NOMO-1 (cell line): ENCODE results near the gene GRK1.
A peak's percentile ranks its signal among the peaks of the same experiment; 100 is the strongest.
"Not testable (repeated sequence)": the region's sequence is repeated elsewhere in the genome, so short reads cannot be mapped to it uniquely, and the experiment has no call there.

Source experiments
- DNase-seq, 2 experiments: peaks; one replicate each; lab custom pipeline; 2025; ENCODE audit not compliant: unreplicated experiment in 2 of 2; lab: John Stamatoyannopoulos, UW

The GRK1 gene

GRCh38 chr13:113725329-113726105 is 58.5 kb downstream of the GRK1 start:
- not testable (repeated sequence) for DNase-seq

DNA sequence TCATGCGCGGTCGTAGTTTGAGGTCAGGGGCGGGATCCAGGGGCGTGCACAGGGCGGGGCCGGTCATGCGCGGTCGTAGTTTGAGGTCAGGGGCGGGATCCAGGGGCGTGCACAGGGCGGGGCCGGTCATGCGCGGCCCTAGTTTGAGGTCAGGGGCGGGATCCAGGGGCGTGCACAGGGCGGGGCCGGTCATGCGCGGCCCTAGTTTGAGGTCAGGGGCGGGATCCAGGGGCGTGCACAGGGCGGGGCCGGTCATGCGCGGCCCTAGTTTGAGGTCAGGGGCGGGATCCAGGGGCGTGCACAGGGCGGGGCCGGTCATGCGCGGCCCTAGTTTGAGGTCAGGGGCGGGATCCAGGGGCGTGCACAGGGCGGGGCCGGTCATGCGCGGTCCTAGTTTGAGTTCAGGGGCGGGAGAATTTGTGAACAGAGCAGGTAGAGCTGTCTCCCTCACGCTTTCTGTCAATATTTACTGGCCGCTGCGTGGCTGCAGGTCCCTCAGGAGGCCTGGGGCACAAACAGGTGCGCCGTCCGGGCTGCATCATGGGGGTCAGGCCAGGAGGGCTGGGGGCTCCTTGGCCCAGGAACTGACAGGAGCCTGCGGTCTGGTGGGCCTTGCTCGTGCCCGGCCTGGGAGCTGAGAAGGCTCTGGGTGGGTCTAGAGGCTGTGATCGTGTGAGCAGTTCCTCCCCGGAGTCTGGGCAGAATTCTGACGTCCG is 59.2 kb downstream of the GRK1 start:
- not testable (repeated sequence) for DNase-seq

GRCh38 chr13:113726961-113727411 is 60.0 kb downstream of the GRK1 start:
- no peak for DNase-seq

- DNase-seq = no peak
Observed at GRCh38 chr13:113728571-113729054, 61.6 kb downstream of the GRK1 start.

GRCh38 chr13:113729187-113730019 is 62.4 kb downstream of the GRK1 start:
- no peak for DNase-seq

- no peak for DNase-seq
Observed at GRCh38 chr13:113730258-113730691, 63.3 kb downstream of the GRK1 start.

DNA sequence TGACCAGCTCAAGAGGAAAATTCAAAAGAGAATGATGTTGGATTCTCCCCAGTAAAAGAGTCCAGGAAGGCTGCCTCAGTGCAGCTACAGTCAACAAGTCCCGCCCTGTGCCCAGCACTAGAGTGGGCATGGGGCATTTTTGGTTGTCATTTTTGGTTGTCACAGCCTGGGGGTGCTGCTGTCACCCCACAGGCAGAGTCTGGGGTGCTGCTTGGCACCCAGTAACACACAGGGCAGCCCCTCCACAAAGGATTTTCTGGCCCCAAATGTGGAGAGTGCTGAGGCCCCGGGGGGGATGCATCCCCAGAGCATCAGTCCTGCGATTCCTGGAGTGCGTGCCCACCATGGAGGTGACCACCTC is 63.8 kb downstream of the GRK1 start:
- DNase-seq = no peak

DNA sequence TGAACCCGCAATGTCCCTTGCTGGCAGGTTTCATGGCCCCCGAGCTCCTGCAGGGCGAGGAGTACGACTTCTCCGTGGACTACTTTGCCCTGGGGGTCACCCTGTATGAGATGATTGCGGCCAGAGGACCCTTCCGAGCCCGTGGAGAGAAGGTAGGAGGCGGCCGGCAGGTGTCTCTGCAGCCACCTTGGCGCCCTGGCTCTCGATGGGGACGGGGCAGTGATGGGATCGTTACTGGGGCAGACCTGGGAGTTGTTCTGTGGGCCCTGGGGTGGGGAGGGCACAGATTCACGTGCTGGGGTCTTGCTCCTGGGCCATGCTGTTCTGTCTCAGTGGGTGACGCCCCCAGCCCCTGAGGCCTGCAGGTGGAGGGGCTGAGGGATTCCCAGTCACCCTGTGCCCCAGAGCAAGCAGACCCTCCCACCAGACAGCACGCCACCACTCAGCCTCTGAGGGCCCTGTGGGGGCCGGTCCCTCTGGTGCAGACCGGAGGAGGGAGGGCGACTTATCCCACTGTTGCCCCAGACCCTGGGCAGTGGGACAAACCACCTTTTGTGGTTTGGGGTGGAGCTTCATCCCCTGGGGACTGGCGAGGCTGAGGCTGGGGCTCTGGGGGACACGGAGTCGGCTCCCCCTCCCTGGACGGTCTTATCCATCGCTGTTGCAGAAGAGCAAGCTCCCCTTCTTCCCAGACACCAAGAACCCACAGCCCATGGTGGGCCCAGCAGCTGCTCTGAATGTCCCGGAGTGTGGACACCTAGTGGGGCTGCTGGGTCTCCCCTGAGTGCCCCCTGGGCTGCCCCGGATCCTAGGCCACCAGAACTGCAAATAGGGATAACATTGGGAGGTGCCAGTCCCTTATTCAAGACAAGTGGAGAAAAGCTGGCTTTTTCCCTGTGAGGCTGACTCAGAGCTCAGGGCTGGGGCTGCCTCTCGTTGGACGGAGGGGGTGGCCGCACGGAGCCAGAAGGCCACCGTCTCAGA is 64.5 kb downstream of the GRK1 start:
- no peak for DNase-seq

DNA sequence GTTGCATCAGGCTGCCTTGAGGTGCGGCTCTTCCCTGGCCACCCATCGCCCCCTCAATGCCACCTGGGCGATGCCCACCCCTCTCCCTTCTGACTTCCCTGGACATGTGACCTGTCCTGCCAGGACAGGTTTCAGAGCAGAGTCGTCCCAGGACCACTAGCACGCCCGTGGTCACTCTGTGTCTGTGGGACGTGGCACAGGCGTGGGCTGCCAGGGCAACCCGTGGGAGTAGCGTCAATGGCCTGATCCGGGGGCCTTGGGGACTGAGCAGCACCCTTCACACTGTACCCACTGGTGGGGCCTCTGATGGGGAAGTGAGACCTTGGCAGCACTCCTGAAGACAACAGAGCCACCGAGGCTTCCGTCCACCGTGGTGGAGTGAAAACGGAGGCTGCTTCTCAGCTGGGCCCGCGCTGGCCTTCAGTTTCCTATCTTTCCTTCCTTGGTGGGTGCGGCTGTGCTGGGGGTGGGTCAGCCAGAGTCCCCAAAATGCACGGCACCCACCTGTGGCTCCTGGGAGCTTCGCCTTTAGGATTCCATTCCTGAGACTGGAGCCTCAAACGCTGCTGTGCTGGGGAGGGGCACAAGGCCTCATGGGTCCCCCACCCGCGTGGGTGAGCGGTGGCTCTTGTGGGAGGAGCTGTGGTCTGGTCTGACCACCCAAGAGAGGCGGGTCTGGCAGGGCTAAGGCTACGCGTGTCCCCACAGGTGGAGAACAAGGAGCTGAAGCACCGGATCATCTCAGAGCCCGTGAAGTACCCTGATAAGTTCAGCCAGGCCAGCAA is 65.3 kb downstream of the GRK1 start:
- DNase-seq = peak; percentile 27 to 42

DNA sequence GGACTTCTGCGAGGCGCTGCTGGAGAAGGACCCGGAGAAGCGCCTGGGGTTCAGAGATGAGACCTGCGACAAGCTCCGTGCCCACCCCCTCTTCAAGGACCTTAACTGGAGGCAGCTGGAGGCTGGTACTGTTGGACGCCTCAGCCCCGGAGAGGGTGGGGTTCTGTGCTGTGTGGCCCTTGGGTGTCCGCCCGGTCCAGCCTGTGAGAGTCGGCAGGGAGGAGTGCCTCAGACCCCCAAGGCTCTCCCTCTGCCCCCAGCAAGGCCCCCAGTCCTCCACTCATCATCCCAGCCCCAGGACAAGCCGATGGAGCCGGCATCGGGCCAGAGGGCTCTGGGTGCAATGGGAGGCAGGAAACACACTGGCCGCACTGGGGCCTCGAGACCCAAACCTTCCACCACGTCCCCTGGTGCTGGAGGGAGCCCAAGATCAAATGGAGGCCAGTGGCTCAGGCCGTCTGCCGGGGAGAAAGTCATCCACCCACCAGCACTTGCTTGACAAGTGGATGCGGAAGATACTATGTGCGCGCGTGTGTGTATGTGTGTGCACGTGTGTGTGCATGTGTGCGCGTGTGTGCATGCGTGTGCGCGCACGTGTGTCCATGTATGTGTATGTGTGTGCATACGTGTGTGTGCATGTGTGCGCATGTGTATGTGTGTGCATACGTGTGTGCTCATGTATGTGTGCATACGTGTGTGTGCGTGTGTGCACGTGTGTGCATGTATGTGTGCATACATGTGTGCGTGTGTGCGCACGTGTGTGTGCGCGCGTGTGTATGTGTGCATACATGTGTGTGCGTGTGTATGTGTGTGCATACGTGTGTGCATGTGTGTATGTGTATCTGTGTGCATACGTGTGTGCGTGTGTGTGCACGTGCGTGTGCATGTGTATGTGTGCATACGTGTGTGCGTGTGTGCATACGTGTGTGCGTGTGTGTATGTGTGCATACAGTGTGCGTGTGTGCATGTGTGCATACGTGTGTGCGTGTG is 66.2 kb downstream of the GRK1 start:
- no peak for DNase-seq

DNA sequence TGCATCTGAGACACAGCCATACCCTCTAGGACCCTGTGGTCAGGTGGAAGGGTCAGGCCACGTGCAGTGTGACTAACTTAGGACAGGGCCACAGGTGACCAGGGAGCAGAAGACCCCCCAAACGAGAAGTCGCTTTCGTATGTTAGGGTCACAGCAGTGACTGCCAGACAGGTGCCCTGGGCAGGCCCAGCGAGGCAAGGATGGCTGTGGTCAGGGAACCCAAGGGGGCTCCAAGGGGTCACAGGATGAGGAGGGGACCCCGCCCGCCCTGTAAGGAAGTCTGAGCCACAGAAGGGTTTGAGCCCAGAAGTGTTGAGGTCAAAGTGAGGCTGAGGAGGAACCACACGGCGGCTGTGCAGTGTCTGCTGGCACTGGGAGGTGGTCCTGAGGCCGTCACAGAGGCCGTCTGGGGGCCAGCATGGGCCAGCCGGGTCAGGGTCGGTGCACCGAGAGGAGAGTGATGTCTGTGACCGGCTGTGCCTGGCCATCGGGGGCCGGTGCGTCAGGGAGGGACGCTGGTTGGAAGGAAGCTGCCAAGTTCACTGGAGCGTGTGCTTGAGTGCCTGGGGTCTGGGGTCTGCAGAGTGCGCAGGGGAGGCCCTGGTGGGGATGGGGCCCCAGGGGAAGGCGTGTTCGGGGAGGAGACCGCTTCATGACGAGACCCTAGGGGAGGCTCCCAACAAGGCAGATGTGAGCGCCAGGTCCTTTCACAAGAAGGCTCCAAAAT is 67.2 kb downstream of the GRK1 start:
- DNase-seq = no peak

DNA sequence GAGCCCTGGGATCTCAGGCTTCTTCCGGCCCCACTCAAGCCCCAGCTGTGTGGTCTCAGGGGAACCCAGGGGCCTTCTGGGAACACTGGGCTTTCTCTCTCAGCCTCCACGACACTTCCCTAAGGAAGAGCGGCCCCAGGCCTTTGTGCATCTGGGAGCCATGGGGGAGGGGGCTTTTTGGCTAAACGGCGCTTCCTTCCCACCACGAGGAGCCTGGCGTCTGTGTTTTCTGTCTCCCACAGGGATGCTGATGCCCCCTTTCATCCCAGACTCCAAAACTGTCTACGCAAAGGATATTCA is 67.8 kb downstream of the GRK1 start:
- DNase-seq = no peak

- no peak for DNase-seq
Observed at GRCh38 chr13:113735194-113735593, 68.2 kb downstream of the GRK1 start.

DNA sequence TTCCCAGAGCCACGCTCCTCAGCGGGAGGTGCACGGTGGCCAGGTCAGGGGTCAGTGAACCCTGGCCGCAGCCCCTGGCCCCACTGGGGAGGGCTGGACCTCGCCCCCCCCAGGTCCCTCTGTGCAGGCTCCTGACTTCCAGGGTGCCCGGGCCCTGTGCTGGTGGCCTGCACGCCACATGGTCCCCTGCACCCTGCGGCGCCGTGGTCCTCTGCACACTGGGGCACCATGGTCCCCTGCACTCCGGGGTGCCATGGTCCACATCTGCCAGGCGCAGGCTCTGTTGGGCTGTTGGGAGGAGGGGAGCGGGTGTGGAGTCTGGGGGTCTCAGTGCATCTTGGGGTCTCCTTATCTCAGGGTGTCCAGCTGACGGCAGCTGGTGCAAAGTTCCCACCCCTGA is 68.7 kb downstream of the GRK1 start:
- no peak for DNase-seq

DNA sequence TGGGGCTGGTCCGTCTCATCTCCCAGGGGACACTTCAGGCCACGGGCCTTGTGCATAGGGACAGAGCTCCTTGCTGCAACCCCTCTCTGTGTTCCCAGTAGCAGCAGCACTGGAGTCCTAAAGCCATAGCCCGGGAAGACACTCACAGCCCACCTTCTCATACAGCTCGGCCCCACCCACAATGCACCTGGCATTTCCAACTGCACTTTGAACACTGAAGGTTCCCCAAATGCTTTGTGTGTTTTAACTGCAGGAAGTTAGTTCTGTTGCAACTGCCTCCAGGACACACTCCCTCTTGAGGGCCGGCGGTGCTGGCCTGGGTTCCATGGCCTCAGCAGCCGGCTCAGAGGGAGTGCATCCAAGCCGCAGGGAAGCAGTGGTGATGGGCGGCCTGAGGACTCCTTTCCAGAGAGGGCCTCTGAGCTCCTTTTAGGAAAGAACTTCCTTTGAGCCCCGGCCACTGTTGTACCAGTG is 69.3 kb downstream of the GRK1 start:
- DNase-seq = peak; percentile 50 to 72

DNA sequence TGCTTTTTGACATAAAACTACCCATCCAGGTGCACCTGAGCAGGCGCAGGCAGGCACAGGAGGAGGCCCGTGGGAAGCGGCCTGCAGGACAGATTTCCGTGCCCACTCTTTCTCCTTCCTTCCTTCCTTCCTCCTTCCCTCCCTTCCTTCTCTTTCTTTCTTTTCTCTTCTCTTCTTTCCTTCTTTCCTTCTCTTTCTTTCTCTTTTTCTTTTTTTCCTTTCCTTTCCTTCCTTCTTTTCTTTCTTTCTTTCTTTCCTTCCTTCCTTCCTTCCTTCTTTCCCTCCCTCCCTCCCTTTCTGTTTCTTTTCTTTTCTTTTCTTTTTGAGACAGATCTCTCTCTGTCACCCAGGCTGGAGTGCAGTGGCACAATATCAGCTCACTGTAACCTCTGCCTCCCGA is 70.8 kb downstream of the GRK1 start:
- DNase-seq = no peak

DNA sequence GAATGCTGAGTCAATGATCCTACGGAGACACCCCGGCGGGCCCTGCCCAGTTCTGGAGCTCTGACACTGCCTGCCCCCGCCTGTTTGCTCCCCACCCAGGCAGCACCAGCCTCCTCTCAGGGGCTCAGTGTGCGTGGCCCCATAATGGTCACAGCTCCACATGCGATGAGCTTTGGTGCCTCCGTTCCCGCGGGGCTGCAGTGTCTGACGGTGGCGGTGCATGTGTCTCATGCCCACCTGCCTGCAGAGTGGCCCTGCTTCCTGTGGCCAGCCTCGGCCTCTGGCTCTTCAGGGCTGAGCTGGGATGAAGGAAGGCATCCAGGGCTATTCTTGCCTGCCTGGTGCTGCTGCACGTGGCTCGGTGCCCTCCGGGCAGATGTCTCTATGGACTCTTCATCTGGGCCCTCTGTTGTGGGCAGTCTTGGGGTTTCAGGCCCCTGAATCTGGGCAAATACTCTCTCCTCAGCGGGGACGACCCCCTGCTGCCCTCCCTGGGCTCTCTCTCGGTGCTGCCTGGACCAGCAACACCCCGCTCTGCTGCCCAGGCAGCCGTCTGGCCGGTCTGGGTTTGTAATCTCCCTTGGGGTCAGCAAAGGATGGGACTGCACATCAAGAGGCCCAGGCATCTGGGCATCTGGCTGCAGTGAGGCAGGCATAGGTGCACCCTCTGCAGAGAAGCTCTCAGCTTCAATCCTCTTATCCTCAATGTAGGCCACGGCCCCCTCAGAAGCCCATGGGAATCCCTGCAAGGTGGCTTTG is 72.7 kb downstream of the GRK1 start:
- DNase-seq = no peak
